GM21737 (cell line): ENCODE results near the gene MPP2.

Source experiments
- ATAC-seq: cut with Tn5 transposase; IDR thresholded peaks from one replicate; pipeline ENCODE4 v1.9.1; 2021; ENCODE audit warnings: mild to moderate bottlenecking, moderate library complexity; ENCODE audit not compliant: unreplicated experiment

MPP2 gene

GRCh38 chr17:43827596-43827995, 79.7 kb downstream of the MPP2 start:
- no peak for ATAC-seq

GRCh38 chr17:43826206-43826605, 81.1 kb downstream of the MPP2 start:
- ATAC-seq: no peak

- ATAC-seq: no peak
Measured at GRCh38 chr17:43825567-43825966, 81.8 kb downstream of the MPP2 start.
